HepG2 (cell line): ENCODE results near the gene OSBPL8. TPM values are rescaled to one million over a fixed set of nuclear protein-coding genes. Genes with fewer than 3 reads are reported as not detected.

Experiments
- ATF7 ChIP-seq, 2 experiments: fragments of 450-650 bp in 1 of 2; sonication (generic) in 1 of 2; formaldehyde crosslinking in 1 of 2; IDR thresholded peaks; 2 replicates each; pipeline versions ENCODE4 v1.4.0 to v1.6.1; 2016 to 2020; ENCODE audit warnings: antibody characterized with exemption in 1 of 2, mild to moderate bottlenecking in 1 of 2, missing genetic modification reagents in 1 of 2
- FOXC1 ChIP-seq: sonication (generic); formaldehyde crosslinking; IDR thresholded peaks from 2 replicates; pipeline ENCODE4 v1.8.0; 2022; ENCODE audit warnings: mild to moderate bottlenecking, missing genetic modification reagents, borderline replicate concordance
- FOXP1 ChIP-seq, 2 experiments: fragments of 450-650 bp in 1 of 2; IDR thresholded peaks; 2 replicates each; pipeline ENCODE4 v1.6.1; 2017 to 2018; ENCODE audit warnings: antibody characterized with exemption in 1 of 2
- KMT2B ChIP-seq: IDR thresholded peaks from 2 replicates; pipeline ENCODE4 v1.6.1; 2016; ENCODE audit warnings: missing genetic modification reagents, missing compliant biosample characterization
- MED8 ChIP-seq: sonication (generic); formaldehyde crosslinking; IDR thresholded peaks from 2 replicates; pipeline ENCODE4 v1.8.1; 2023; ENCODE audit warnings: mild to moderate bottlenecking, missing genetic modification reagents; ENCODE audit not compliant: insufficient replicate concordance
- MIER3 ChIP-seq: IDR thresholded peaks from 2 replicates; pipeline ENCODE4 v1.6.1; 2016; ENCODE audit warnings: missing compliant biosample characterization, borderline replicate concordance
- NFATC3 ChIP-seq: sonication (generic); formaldehyde crosslinking; IDR thresholded peaks from 2 replicates; pipeline ENCODE4 v1.5.1; 2020; ENCODE audit warnings: mild to moderate bottlenecking, missing genetic modification reagents
- RFX5 ChIP-seq: IDR thresholded peaks from 2 replicates; pipeline ENCODE4 v1.6.1; 2011; ENCODE audit warnings: low read depth, low read length, improper control_type of control experiment
- SKIL ChIP-seq: sonication (generic); formaldehyde crosslinking; IDR thresholded peaks from 2 replicates; pipeline ENCODE4 v1.8.0; 2022; ENCODE audit warnings: missing genetic modification reagents, mild to moderate bottlenecking, moderate library complexity, borderline replicate concordance
- SOX5 ChIP-seq: IDR thresholded peaks from 2 replicates; pipeline ENCODE4 v1.6.1; 2016; ENCODE audit warnings: borderline replicate concordance
- SP2 ChIP-seq: sonication (generic); formaldehyde crosslinking; IDR thresholded peaks from 2 replicates; pipeline ENCODE4 v1.5.1; 2020; ENCODE audit warnings: mild to moderate bottlenecking, missing genetic modification reagents
- TAF1 ChIP-seq: sonication (generic); formaldehyde crosslinking; IDR thresholded peaks from 2 replicates; pipeline ENCODE4 v1.4.0; 2020; ENCODE audit warnings: missing genetic modification reagents
- TMF1 ChIP-seq: sonication (generic); formaldehyde crosslinking; IDR thresholded peaks from 2 replicates; pipeline ENCODE4 v1.8.1; 2022; ENCODE audit warnings: low read depth, missing genetic modification reagents
- ZBTB49 ChIP-seq: sonication (generic); formaldehyde crosslinking; IDR thresholded peaks from 2 replicates; pipeline ENCODE4 v1.4.0; 2020; ENCODE audit warnings: missing genetic modification reagents, borderline replicate concordance
- ZNF235 ChIP-seq: sonication (generic); formaldehyde crosslinking; IDR thresholded peaks from 2 replicates; pipeline ENCODE4 v1.8.1; 2023; ENCODE audit warnings: mild to moderate bottlenecking, missing genetic modification reagents, borderline replicate concordance
- ZNF496 ChIP-seq: sonication (generic); formaldehyde crosslinking; IDR thresholded peaks from 2 replicates; pipeline ENCODE4 v1.8.1; 2023; ENCODE audit warnings: mild to moderate bottlenecking, moderate library complexity, missing genetic modification reagents; ENCODE audit not compliant: insufficient replicate concordance
- ZNF570 ChIP-seq: sonication (generic); formaldehyde crosslinking; IDR thresholded peaks from 2 replicates; pipeline ENCODE4 v1.4.0; 2020; ENCODE audit warnings: mild to moderate bottlenecking, missing genetic modification reagents, borderline replicate concordance
- polyA plus RNA-seq, 8 experiments: library from polyadenylated mRNA; depleted of rRNA in 3 of 8; stranded (reverse) in 7 of 8; unstranded in 1 of 8; fragments of >200 nt; fragmentation: Illumina TruSeq in 4 of 8; extraction: Trizol in 4 of 8; gene quantifications; 2 replicates each; pipeline versions ENCODE4 v1.2.1 to v1.2.3, GENCODE V29; 2011 to 2016; ENCODE audit warnings: low read depth in 4 of 8, missing spikeins in 1 of 8, mixed read lengths in 1 of 8; ENCODE audit not compliant: insufficient read depth in 1 of 8
- total RNA-seq, 5 experiments: library from RNA; depleted of rRNA; stranded (reverse); fragments of >200 nt; fragmentation: Illumina TruSeq; extraction: Trizol; gene quantifications; 2 replicates each; pipeline ENCODE4 v1.2.3, GENCODE V29; 2016; ENCODE audit warnings: low read depth in 1 of 5
- TF ChIP-seq, protein P1 (sequence below): IDR thresholded peaks from 2 replicates; pipeline ENCODE4 v1.6.1; 2016
- TF ChIP-seq, protein P2 (sequence below): sonication (generic); formaldehyde crosslinking; IDR thresholded peaks from 2 replicates; pipeline ENCODE4 v1.4.0; 2020; ENCODE audit warnings: mild to moderate bottlenecking, missing genetic modification reagents, borderline replicate concordance

The OSBPL8 gene
- total and polyA plus RNA-seq, 2 of the 13 experiments (the other 11 are each of a cell fraction or from before 2014, with no cell fraction given) = 11.0 to 33.9 TPM

DNA sequence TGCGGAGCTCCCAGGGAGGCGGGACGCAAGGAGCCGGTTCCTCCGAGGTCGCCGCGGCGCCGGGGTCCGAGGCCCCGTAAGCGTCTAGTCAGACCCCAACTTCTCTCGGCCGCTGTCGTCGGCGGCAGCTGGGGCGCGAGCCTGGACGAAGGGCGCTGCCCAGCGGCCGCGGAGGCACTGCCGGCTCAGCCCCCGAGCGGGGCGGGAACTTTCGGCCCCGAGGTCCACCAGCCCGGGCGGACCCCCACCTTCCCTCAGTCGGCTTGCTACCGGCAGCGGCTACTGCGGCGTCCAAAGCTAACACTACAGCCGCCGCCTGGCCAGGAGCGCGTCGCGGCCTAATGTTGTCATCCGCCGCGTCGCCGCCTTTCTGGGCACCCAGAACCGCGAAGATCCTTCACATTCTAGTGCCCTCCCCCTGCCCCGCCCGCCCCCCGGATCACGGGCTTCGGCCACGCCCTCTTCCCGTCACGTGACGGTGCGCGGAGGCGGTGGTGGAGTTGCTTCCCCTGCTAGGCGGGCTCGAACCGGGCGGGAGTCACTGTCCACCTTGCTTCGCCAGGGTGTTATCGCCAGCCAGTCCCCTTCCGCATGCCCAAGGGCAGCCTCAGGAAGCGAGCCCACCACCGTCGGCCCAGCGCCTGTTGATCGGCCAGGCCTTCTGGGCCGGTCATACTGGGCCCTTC, at the start of gene OSBPL8 (continued):
- TF ChIP-seq NFATC3 (CRISPR knock-in tag) = no peak
- peak; percentile 67; the same call in 1 of the 2 replicates for TF ChIP-seq SKIL (CRISPR knock-in tag)
- no peak for TF ChIP-seq ZNF570 (CRISPR knock-in tag)
- TF ChIP-seq MED8 (CRISPR knock-in tag) = peak; percentile 72
- peak; percentile 60; the same call in 1 of the 2 replicates for TF ChIP-seq TMF1
- peak; percentile 65; the same call in 1 of the 2 replicates for TF ChIP-seq SOX5 (CRISPR knock-in tag)
- no peak for TF ChIP-seq ATF7 (IDR thresholded peaks at IDR 0.05)
- TF ChIP-seq ATF7 (CRISPR knock-in tag; IDR thresholded peaks at IDR 0.05) = no peak
- 0 out of 2 replicates have a peak, but pooled peaks have one; percentile 22 for TF ChIP-seq RFX5
- TF ChIP-seq FOXC1 (CRISPR knock-in tag) = no peak; the same call in 1 of the 2 replicates
- TF ChIP-seq TAF1 = peak; percentile 96
- no peak for TF ChIP-seq FOXP1 (IDR thresholded peaks at IDR 0.05)
- TF ChIP-seq FOXP1 (CRISPR knock-in tag; IDR thresholded peaks at IDR 0.05) = 0 out of 2 replicates have a peak, but pooled peaks have one; percentile 18
- TF ChIP-seq, protein P1, sequence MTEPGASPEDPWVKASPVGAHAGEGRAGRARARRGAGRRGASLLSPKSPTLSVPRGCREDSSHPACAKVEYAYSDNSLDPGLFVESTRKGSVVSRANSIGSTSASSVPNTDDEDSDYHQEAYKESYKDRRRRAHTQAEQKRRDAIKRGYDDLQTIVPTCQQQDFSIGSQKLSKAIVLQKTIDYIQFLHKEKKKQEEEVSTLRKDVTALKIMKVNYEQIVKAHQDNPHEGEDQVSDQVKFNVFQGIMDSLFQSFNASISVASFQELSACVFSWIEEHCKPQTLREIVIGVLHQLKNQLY (CRISPR knock-in tag) = peak; percentile 59; the same call in 1 of the 2 replicates
- no peak for TF ChIP-seq ZNF496
- no peak for TF ChIP-seq ZBTB49 (CRISPR knock-in tag)
- TF ChIP-seq, protein P2, sequence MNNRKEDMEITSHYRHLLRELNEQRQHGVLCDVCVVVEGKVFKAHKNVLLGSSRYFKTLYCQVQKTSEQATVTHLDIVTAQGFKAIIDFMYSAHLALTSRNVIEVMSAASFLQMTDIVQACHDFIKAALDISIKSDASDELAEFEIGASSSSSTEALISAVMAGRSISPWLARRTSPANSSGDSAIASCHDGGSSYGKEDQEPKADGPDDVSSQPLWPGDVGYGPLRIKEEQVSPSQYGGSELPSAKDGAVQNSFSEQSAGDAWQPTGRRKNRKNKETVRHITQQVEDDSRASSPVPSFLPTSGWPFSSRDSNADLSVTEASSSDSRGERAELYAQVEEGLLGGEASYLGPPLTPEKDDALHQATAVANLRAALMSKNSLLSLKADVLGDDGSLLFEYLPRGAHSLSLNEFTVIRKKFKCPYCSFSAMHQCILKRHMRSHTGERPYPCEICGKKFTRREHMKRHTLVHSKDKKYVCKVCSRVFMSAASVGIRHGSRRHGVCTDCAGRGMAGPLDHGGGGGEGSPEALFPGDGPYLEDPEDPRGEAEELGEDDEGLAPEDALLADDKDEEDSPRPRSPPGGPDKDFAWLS (CRISPR knock-in tag) = no peak
- TF ChIP-seq KMT2B (CRISPR knock-in tag) = peak; percentile 92
- peak; percentile 51; the same call in 1 of the 2 replicates for TF ChIP-seq SP2
- TF ChIP-seq ZNF235 (CRISPR knock-in tag) = peak; percentile 82
- peak; percentile 89 for TF ChIP-seq MIER3 (CRISPR knock-in tag)
